Ascending aorta (tissue), 2 donors: ENCODE results near the gene PFDN6. TPM values are rescaled to one million over a fixed set of nuclear protein-coding genes. Genes with fewer than 3 reads are reported as not detected.
A peak's percentile ranks its signal among the peaks of the same experiment; 100 is the strongest.

Experiments
- DNase-seq, 2 donors: peaks; one replicate each; pipeline ENCODE4 v3.0.0-alpha.2; 2019; ENCODE audit warnings: low spot score in 2 of 2
- H3K27ac ChIP-seq, 2 donors: fragments of 200-600 bp; sonication (generic); one replicate each; pipeline ENCODE4 v1.5.1; 2016 to 2017; ENCODE audit warnings: mild to moderate bottlenecking in 1 of 2
- H3K27me3 ChIP-seq: fragments of 200-600 bp; sonication (generic); one replicate; pipeline ENCODE4 v1.5.1; 2017
- H3K36me3 ChIP-seq, 2 donors: fragments of 200-600 bp; sonication (generic); one replicate each; pipeline ENCODE4 v1.5.1; 2016
- H3K4me1 ChIP-seq, 2 donors: fragments of 200-600 bp; sonication (generic); one replicate each; pipeline ENCODE4 v1.5.1; 2016 to 2017; ENCODE audit warnings: mild to moderate bottlenecking in 1 of 2
- H3K4me3 ChIP-seq, 2 donors: fragments of 200-600 bp; sonication (generic); one replicate each; pipeline ENCODE4 v1.5.1; 2016 to 2017; ENCODE audit warnings: mild to moderate bottlenecking in 1 of 2
- H3K9me3 ChIP-seq, 2 donors: fragments of 200-600 bp; sonication (generic); one replicate each; pipeline ENCODE4 v1.5.1; 2016
- intact Hi-C: fragments of 100-400 bp; cut with DNase I; formaldehyde crosslinking; loops from one replicate; pipeline ENCODE4 v1.15.1; 2023
- total RNA-seq: library from RNA; depleted of rRNA; stranded (reverse); fragments of >200 nt; gene quantifications from one replicate; pipeline ENCODE4 v1.1.0, GENCODE V29; 2016
- TF ChIP-seq, protein P1 (sequence below), 3 experiments: fragments of 200-600 bp in 2 of 3; fragments of 450-650 bp in 1 of 3; sonication (generic) in 2 of 3; IDR thresholded peaks; one replicate each; pipeline ENCODE4 v1.5.1; 2016 to 2019; ENCODE audit warnings: antibody characterized with exemption in 3 of 3, mild to moderate bottlenecking in 1 of 3, moderate library complexity in 1 of 3

The PFDN6 gene
- 11.3 TPM for total RNA-seq

GRCh38 chr6:33288921-33289783, at the start of gene PFDN6, which contains the start of gene WDR46:
PFDN6 (plus strand) TSS chr6:33289601; CDS start chr6:33289857, 256 bp downstream.
WDR46 (minus strand) TSS chr6:33289239; CDS start chr6:33289170, 69 bp downstream.
- Histone ChIP-seq H3K4me1 (peaks cover 3 to 20% of the 10 kb centered on the region in 2 donors), H3K36me3 (peaks cover 29 to 64% of the 10 kb centered on the region in 2 donors), H3K9me3 (no peaks in the 10 kb centered on the region), H3K27ac (peak within 1 kb of the TSS; percentile 56 to 76), H3K27me3 (no peaks in the 10 kb centered on the region), H3K4me3 (peak within 1 kb of the TSS; percentile 79 to 80)
- peak; percentile 45 to 92 for DNase-seq
- TF ChIP-seq, protein P1, sequence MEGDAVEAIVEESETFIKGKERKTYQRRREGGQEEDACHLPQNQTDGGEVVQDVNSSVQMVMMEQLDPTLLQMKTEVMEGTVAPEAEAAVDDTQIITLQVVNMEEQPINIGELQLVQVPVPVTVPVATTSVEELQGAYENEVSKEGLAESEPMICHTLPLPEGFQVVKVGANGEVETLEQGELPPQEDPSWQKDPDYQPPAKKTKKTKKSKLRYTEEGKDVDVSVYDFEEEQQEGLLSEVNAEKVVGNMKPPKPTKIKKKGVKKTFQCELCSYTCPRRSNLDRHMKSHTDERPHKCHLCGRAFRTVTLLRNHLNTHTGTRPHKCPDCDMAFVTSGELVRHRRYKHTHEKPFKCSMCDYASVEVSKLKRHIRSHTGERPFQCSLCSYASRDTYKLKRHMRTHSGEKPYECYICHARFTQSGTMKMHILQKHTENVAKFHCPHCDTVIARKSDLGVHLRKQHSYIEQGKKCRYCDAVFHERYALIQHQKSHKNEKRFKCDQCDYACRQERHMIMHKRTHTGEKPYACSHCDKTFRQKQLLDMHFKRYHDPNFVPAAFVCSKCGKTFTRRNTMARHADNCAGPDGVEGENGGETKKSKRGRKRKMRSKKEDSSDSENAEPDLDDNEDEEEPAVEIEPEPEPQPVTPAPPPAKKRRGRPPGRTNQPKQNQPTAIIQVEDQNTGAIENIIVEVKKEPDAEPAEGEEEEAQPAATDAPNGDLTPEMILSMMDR (IDR thresholded peaks at IDR 0.05) = no peak
- intact Hi-C loops = loop anchor here (1.0 kb wide), 5 partner anchors 10 to 102 kb away; partner anchors contain the start of genes B3GALT4, KIFC1, RING1 and VPS52

GRCh38 chr6:33241968-33242367, 47.4 kb upstream of the PFDN6 start:
- no peak for DNase-seq
- no peaks in the 10 kb centered on the region for H3K9me3 ChIP-seq
- TF ChIP-seq, protein P1 (IDR thresholded peaks at IDR 0.05) = no peak
- no peaks in the 10 kb centered on the region for H3K4me1 ChIP-seq
- no peaks in the 10 kb centered on the region for H3K36me3 ChIP-seq
- intact Hi-C loops = no loop called here
- H3K27me3 ChIP-seq = no peaks in the 10 kb centered on the region
- H3K27ac ChIP-seq = no peak overlapping the region
- no peak overlapping the region for H3K4me3 ChIP-seq

DNA sequence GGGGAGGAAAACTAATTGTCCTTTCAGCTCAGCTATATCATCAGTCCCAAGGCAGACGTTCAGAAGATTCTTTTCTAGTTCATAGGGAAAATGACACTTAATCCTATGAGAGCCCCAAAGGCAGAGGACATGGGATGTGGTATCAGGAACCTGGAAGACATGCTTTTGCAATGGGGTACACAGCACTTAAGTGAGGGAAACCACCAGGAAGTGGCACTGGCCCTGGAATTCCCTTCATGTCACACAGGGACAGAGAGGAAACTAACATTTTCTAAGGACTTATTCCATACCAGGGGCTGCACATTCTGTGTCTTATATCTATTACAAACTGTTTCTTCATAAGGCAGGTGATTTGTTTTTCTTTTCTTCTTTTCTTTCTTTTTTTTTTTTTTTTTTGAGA, 45.9 kb upstream of the PFDN6 start:
- H3K36me3 ChIP-seq = no peaks in the 10 kb centered on the region
- no peak overlapping the region for H3K4me3 ChIP-seq
- peaks cover 0 to 5% of the 10 kb centered on the region in 2 donors for H3K4me1 ChIP-seq
- no peak for DNase-seq
- no peaks in the 10 kb centered on the region for H3K9me3 ChIP-seq
- no peak overlapping the region for H3K27ac ChIP-seq
- no peaks in the 10 kb centered on the region for H3K27me3 ChIP-seq
- TF ChIP-seq, protein P1 (IDR thresholded peaks at IDR 0.05) = no peak
- intact Hi-C loops = no loop called here

DNA sequence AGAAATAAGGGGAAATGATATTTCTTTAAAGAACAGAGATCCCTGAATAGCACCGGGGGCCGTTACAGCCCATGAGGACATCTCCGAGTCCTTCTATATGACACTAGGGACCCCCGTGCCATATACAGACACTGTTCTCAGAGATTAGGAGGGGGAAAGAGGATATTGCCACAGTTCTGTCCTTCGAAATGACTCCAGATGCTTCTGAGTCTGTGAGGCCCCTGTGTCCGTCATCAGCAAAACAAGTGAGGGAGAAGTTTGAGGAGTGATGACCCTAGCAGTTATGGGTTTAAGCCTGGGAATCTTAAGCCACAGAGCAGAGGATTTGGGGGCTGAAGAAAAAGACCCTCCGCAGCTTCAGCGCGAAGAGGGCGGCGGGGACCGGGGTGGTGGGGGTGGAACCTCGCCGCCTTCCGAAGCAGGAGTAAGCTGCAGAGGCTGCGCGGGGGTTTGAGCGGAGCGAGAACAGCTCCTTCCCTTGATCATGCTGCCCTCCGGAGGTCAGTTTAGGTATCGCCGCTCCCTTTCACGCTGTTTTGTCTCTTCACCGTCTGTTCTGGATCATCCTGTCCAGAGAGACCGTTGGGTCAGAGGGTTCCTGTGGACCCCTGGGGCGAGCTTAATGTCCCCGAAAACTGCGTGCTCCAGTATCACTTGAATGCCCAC, 41.3 kb upstream of the PFDN6 start:
- H3K27ac ChIP-seq = peak overlapping the region; percentile 90 to 93

DNA sequence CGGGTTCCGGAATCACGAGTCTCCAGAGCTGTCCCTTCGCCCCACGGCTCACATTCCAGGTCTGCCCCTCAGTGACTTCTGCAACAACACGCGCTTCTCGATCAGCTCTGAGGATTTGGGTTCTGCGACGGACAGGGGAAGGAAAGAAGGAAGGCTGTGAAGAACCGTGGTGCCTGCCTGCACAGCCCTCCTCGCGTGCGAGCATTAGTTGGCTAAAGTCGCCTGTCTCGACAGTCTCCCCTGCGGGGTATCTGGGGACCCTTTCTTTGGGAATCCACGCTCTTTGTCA, 40.8 kb upstream of the PFDN6 start:
- intact Hi-C loops = loop anchor here (1.0 to 5.0 kb wide), 6 partner anchors 87 to 406 kb away; partner anchors contain the start of gene PSMB8
- no peak for DNase-seq
- H3K9me3 ChIP-seq = no peaks in the 10 kb centered on the region
- H3K4me3 ChIP-seq = peak overlapping the region; percentile 69
- no peaks in the 10 kb centered on the region for H3K27me3 ChIP-seq
- peaks cover 0 to 7% of the 10 kb centered on the region in 2 donors for H3K36me3 ChIP-seq
- TF ChIP-seq, protein P1 (IDR thresholded peaks at IDR 0.05) = no peak
- H3K27ac ChIP-seq = peak overlapping the region; percentile 90 to 93
- peaks cover 4 to 23% of the 10 kb centered on the region in 2 donors for H3K4me1 ChIP-seq

More for the DNA sequence above, 41.3 kb upstream of the PFDN6 start:
- Histone ChIP-seq H3K9me3 (no peaks in the 10 kb centered on the region), H3K36me3 (peaks cover 0 to 7% of the 10 kb centered on the region in 2 donors), H3K27me3 (no peaks in the 10 kb centered on the region), H3K4me3 (peak overlapping the region; percentile 69), H3K4me1 (peaks cover 4 to 23% of the 10 kb centered on the region in 2 donors)
- DNase-seq = peak; percentile 59 to 93
- TF ChIP-seq, protein P1 (IDR thresholded peaks at IDR 0.05) = peak; percentile 93 to 99 (median 95)
- intact Hi-C loops = loop anchor here (1.0 to 5.0 kb wide), 6 partner anchors 87 to 406 kb away; partner anchors contain the start of gene PSMB8
